GM19438 (cell line): ENCODE data around the gene MAML3.

Experiments used
- ATAC-seq: cut with Tn5 transposase; IDR thresholded peaks from one replicate; pipeline ENCODE4 v1.9.1; 2021; ENCODE audit warnings: low read depth; ENCODE audit not compliant: unreplicated experiment

The MAML3 gene

GRCh38 chr4:139682741-139683151, 471.2 kb downstream of the MAML3 start:
- ATAC-seq = no peak

- ATAC-seq = no peak
These were observed 471.7 kb downstream of the MAML3 start for GRCh38 chr4:139682309-139682708.

GRCh38 chr4:139676913-139677585, 476.9 kb downstream of the MAML3 start:
- ATAC-seq = no peak

- no peak for ATAC-seq
These were observed 477.6 kb downstream of the MAML3 start for GRCh38 chr4:139676365-139676764.

GRCh38 chr4:139675651-139676050, 478.3 kb downstream of the MAML3 start:
- ATAC-seq = no peak

GRCh38 chr4:139674875-139675550, 479.0 kb downstream of the MAML3 start:
- no peak for ATAC-seq

- ATAC-seq = no peak
These were observed 481.3 kb downstream of the MAML3 start for GRCh38 chr4:139672732-139673131.

GRCh38 chr4:139672215-139672614, 481.8 kb downstream of the MAML3 start:
- no peak for ATAC-seq

- no peak for ATAC-seq
These were observed 483.2 kb downstream of the MAML3 start for GRCh38 chr4:139670775-139671174.

GRCh38 chr4:139669890-139670289, 484.1 kb downstream of the MAML3 start:
- no peak for ATAC-seq

- ATAC-seq = no peak
These were observed 484.6 kb downstream of the MAML3 start for GRCh38 chr4:139669335-139669734.

- no peak for ATAC-seq
These were observed 485.3 kb downstream of the MAML3 start for GRCh38 chr4:139668658-139669201.

GRCh38 chr4:139668036-139668435, 485.9 kb downstream of the MAML3 start:
- no peak for ATAC-seq
